Measurements from ENCODE around the gene DSP.

The DSP gene

DNA sequence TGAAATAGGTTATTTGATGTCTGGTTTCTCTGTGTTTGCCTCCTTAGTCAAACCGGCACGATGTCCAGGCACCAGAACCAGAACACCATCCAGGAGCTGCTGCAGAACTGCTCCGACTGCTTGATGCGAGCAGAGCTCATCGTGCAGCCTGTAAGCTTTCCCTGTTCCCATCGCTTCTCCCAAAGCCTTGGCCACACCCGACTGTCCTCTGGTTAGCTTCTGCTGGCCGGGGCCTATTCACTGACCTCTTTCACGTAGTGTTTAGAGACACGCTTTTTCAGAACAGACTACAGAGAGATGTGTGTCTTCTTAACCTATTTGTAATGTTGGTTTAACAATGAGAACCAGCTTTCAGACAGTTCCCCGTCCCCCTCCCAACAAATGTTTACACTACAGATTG is 14.2 kb downstream of the DSP start:
- Histone ChIP-seq H3K36me3 (peaks cover 0 to 7% (median 0%) of the 10 kb centered on the region in 3 donors), H3K9me3 (no peaks in the 10 kb centered on the region), H3K27ac (no peak overlapping the region), H3K4me1 (no peaks in the 10 kb centered on the region), H3K4me3 (no peak overlapping the region), H3K27me3 (peaks cover 0 to 7% of the 10 kb centered on the region in 2 donors)
- intact Hi-C loops (cut with DNase I; ENCODE audit: low total_unique reads), result no loop called here
- DNase-seq, result no peak
- TF ChIP-seq, protein P1, sequence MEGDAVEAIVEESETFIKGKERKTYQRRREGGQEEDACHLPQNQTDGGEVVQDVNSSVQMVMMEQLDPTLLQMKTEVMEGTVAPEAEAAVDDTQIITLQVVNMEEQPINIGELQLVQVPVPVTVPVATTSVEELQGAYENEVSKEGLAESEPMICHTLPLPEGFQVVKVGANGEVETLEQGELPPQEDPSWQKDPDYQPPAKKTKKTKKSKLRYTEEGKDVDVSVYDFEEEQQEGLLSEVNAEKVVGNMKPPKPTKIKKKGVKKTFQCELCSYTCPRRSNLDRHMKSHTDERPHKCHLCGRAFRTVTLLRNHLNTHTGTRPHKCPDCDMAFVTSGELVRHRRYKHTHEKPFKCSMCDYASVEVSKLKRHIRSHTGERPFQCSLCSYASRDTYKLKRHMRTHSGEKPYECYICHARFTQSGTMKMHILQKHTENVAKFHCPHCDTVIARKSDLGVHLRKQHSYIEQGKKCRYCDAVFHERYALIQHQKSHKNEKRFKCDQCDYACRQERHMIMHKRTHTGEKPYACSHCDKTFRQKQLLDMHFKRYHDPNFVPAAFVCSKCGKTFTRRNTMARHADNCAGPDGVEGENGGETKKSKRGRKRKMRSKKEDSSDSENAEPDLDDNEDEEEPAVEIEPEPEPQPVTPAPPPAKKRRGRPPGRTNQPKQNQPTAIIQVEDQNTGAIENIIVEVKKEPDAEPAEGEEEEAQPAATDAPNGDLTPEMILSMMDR (IDR thresholded peaks at IDR 0.05), result no peak

DNA sequence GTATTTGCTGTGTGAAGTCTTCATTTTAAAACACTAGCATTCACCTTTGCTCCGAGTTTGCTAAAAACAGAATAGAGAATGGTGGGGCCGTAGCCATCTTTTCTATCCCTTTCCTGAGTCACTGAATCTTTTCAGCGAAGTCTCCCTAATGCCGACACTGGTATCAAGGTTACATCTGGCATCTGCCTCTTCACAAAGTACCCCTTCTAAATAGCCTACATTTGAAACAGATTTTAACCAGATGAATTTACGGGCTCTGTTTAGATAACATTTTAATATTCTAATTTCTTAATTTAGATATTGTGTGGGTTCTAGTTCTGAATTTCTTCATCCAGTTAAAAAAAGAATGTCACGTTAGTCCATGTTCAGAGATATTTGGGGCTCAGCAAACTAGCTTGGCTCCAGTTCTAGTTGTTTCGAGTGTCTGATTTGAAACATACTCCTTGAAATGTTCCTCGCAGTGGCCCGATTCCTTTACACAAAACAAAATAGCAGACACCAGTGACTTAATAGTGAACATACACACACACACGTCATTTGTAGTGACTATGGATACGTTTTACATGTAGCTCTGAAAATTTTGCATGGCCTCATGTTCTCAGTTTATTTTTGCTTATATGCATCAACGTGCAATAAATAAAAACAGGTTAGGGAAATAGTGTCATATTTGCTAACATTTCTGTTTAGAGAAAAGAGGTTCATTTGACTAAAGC is 15.1 kb downstream of the DSP start:
- Histone ChIP-seq H3K27ac (no peak overlapping the region), H3K36me3 (peaks cover 0 to 7% (median 0%) of the 10 kb centered on the region in 3 donors), H3K9me3 (no peaks in the 10 kb centered on the region), H3K27me3 (peaks cover 0 to 13% of the 10 kb centered on the region in 2 donors), H3K4me3 (no peak overlapping the region), H3K4me1 (no peaks in the 10 kb centered on the region)
- intact Hi-C loops (cut with DNase I; ENCODE audit: low total_unique reads), result no loop called here
- TF ChIP-seq, protein P1 (IDR thresholded peaks at IDR 0.05), result no peak
- DNase-seq, result no peak

DNA sequence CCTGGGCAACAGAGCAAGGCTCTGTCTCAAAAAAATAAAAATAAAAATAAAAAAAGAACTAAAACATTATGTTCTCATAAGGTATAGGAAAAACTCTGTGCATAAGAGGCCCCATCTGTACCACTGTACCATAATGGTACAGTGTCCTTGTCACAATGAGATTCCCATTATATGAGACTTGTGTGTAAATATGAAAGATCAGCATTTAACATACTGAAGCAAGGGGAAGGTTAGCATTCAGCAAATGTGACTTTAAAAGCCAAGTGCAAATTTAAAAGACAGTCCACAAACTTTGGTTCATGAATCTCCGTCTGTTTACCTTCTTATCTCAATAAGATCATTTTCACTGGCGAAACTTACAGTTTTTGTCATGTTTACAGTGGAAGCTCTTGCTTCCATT is 16.2 kb downstream of the DSP start:
- intact Hi-C loops (cut with DNase I; ENCODE audit: low total_unique reads), result no loop called here
- no peaks in the 10 kb centered on the region for H3K4me1 ChIP-seq
- no peak overlapping the region for H3K27ac ChIP-seq
- DNase-seq, result no peak
- H3K27me3 ChIP-seq, result peaks cover 0 to 13% of the 10 kb centered on the region in 2 donors
- H3K36me3 ChIP-seq, result peaks cover 0 to 7% (median 0%) of the 10 kb centered on the region in 3 donors
- no peak overlapping the region for H3K4me3 ChIP-seq
- TF ChIP-seq, protein P1 (IDR thresholded peaks at IDR 0.05), result no peak
- no peaks in the 10 kb centered on the region for H3K9me3 ChIP-seq

DNA sequence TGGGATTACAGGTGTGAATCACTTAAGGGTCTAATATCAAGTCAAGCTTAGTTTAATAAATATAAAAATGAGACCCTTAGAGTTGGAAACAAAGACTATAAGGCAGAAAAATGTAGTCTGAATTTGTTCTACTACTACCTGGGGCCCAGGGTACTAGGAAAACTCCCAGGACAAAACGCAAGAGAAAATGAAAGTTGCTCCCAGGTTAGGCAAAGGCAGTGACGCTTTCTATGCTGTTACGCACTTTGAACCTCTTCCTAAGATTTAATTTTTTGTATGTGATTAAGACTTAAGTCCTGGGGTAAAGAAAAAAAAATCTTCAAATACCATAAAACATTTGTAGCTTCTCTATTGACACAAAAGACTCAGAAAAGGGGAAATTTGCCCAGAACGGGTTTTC is 17.3 kb downstream of the DSP start:
- intact Hi-C loops (cut with DNase I; ENCODE audit: low total_unique reads), result no loop called here
- H3K4me1 ChIP-seq, result no peaks in the 10 kb centered on the region
- H3K9me3 ChIP-seq, result no peaks in the 10 kb centered on the region
- peaks cover 0 to 7% (median 0%) of the 10 kb centered on the region in 3 donors for H3K36me3 ChIP-seq
- TF ChIP-seq, protein P1 (IDR thresholded peaks at IDR 0.05), result no peak
- H3K4me3 ChIP-seq, result no peak overlapping the region
- no peak for DNase-seq
- H3K27ac ChIP-seq, result no peak overlapping the region
- peaks cover 0 to 10% of the 10 kb centered on the region in 2 donors for H3K27me3 ChIP-seq

DNA sequence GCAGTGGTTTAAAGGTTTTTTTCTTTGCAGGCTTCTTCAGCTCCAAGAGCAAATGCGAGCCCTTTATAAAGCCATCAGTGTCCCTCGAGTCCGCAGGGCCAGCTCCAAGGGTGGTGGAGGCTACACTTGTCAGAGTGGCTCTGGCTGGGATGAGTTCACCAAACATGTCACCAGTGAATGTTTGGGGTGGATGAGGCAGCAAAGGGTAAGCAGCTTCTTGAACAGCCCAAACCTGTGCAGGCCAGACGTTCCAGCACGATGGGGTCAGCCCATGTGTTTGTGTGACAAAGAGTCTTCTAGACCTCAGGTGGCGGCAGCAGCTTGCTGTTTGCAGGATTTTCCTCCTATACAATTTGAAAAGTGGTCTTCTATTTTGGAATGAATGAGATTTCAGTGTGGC is 17.7 kb downstream of the DSP start:
- DNase-seq, result no peak
- Histone ChIP-seq H3K36me3 (peaks cover 0 to 7% (median 0%) of the 10 kb centered on the region in 3 donors), H3K4me1 (no peaks in the 10 kb centered on the region), H3K9me3 (no peaks in the 10 kb centered on the region), H3K27me3 (peaks cover 0 to 10% of the 10 kb centered on the region in 2 donors), H3K27ac (no peak overlapping the region), H3K4me3 (no peak overlapping the region)
- TF ChIP-seq, protein P1 (IDR thresholded peaks at IDR 0.05), result no peak
- intact Hi-C loops (cut with DNase I; ENCODE audit: low total_unique reads), result no loop called here
